GM12878 (cell line): Measurements from ENCODE around the gene SLC39A11. TPM values are rescaled to one million over a fixed set of nuclear protein-coding genes. Genes with fewer than 3 reads are reported as not detected.

Experiments
- IKZF1 ChIP-seq: fragments of 450-650 bp; conservative IDR thresholded peaks from 2 replicates; pipeline ENCODE4 v1.6.1; 2017; ENCODE audit warnings: antibody characterized with exemption, mild to moderate bottlenecking
- IKZF2 ChIP-seq, 2 experiments: fragments of 450-650 bp; IDR thresholded peaks; 2 replicates each; pipeline ENCODE4 v1.6.1; 2017; ENCODE audit warnings: mild to moderate bottlenecking in 2 of 2, moderate library complexity in 2 of 2
- PRDM15 ChIP-seq: fragments of 450-650 bp; formaldehyde crosslinking; IDR thresholded peaks from 2 replicates; pipeline ENCODE4 v1.4.0; 2020; ENCODE audit warnings: mild to moderate bottlenecking, moderate library complexity
- polyA plus RNA-seq, 11 experiments: library from polyadenylated mRNA; depleted of rRNA in 4 of 11; unstranded in 6 of 11; stranded (reverse) in 5 of 11; fragments of >200 nt; fragmentation: Nextera tagmentation in 4 of 11; fragmentation: Illumina TruSeq in 1 of 11; extraction: Ambion mirVana in 4 of 11; extraction: Trizol in 1 of 11; gene quantifications; 1 replicate in 1 of 11; 2 replicates in 10 of 11; pipeline versions ENCODE4 v1.2.1 to v1.2.3, GENCODE V29; 2011 to 2016; ENCODE audit warnings: inconsistent platforms in 2 of 11, missing spikeins in 2 of 11, low read depth in 1 of 11
- small RNA-seq: library from RNA; depleted of rRNA; stranded (forward); fragments of <200 nt; gene quantifications from one replicate; pipeline ENCODE3, GENCODE V24; 2014
- total RNA-seq, 4 experiments: library from RNA; depleted of rRNA in 3 of 4; stranded (reverse); fragments of >200 nt in 3 of 4; fragmentation: Illumina TruSeq in 1 of 4; extraction: Trizol in 1 of 4; gene quantifications; 2 replicates each; pipeline versions ENCODE4 v1.2.1 to v1.2.3, GENCODE V29; 2013 to 2021

Gene SLC39A11
- total and polyA plus RNA-seq, 10 of the 15 experiments (the other 5 are each of a cell fraction or from before 2014, with no cell fraction given): 8.6 to 23.8 (median 14.0) TPM

- TF ChIP-seq PRDM15 (CRISPR knock-in tag) (no peak), IKZF1 (0 out of 2 replicates have a peak, but pooled peaks have one; percentile 19), IKZF2 (IDR thresholded peaks at IDR 0.05) (peak in 1 of 2 experiments; percentile 36; a peak in 1 of 4 replicates)
Measured at GRCh38 chr17:72597354-72598087, 495.0 kb downstream of the SLC39A11 start (continued).

Small RNA genes lying within 50 kb of the gene (small RNA-seq; reads per million reads assigned to genes)
- gene RF00422: not detected

Other genes starting within 250 kb of the SLC39A11 start
- 1.9 and 2.2 TPM in 2 replicates for gene SSTR2, start 72.3 kb upstream of the SLC39A11 start, total RNA-seq (2014; rRNA removed)
- gene SSTR2, start 72.3 kb upstream of the SLC39A11 start, total RNA-seq (2014; rRNA removed; fragmentation: Illumina TruSeq; extraction: Trizol): 1.7 and 2.0 TPM in 2 replicates
- 2.3 TPM in 2 replicates for gene SSTR2, start 72.3 kb upstream of the SLC39A11 start, total RNA-seq (2021)
- 12.5 and 14.2 TPM in 2 replicates for gene SSTR2, start 72.3 kb upstream of the SLC39A11 start, polyA plus RNA-seq (2011; rRNA removed)
- gene SSTR2, start 72.3 kb upstream of the SLC39A11 start, polyA plus RNA-seq (2014; fragmentation: Illumina TruSeq; extraction: Trizol): 1.7 TPM in 2 replicates
- under 1 TPM; 0.47 to 0.69 TPM for gene SSTR2, start 72.3 kb upstream of the SLC39A11 start, polyA plus RNA-seq (2014; fragmentation: Nextera tagmentation; extraction: Ambion mirVana)
- gene SSTR2, start 72.3 kb upstream of the SLC39A11 start, polyA plus RNA-seq (2014; rRNA removed): 1.5 and 1.6 TPM in 2 replicates
- gene SSTR2, start 72.3 kb upstream of the SLC39A11 start, polyA plus RNA-seq (2016; fragmentation: Nextera tagmentation; extraction: Ambion mirVana): 1 to 10 TPM; 1.2 to 1.6 TPM
- gene COG1, start 100.4 kb upstream of the SLC39A11 start, total RNA-seq (2014; rRNA removed): 16.7 and 23.9 TPM in 2 replicates
- 13.4 and 16.0 TPM in 2 replicates for gene COG1, start 100.4 kb upstream of the SLC39A11 start, total RNA-seq (2014; rRNA removed; fragmentation: Illumina TruSeq; extraction: Trizol)
- 20.7 and 24.1 TPM in 2 replicates for gene COG1, start 100.4 kb upstream of the SLC39A11 start, total RNA-seq (2021)
- 11.9 and 21.1 TPM in 2 replicates for gene COG1, start 100.4 kb upstream of the SLC39A11 start, polyA plus RNA-seq (2011; rRNA removed)
- 19.5 and 25.8 TPM in 2 replicates for gene COG1, start 100.4 kb upstream of the SLC39A11 start, polyA plus RNA-seq (2014; fragmentation: Illumina TruSeq; extraction: Trizol)
- 10 to 100 TPM; 10.5 to 11.4 TPM for gene COG1, start 100.4 kb upstream of the SLC39A11 start, polyA plus RNA-seq (2014; fragmentation: Nextera tagmentation; extraction: Ambion mirVana)
- 13.8 and 14.4 TPM in 2 replicates for gene COG1, start 100.4 kb upstream of the SLC39A11 start, polyA plus RNA-seq (2014; rRNA removed)
- gene COG1, start 100.4 kb upstream of the SLC39A11 start, polyA plus RNA-seq (2016; fragmentation: Nextera tagmentation; extraction: Ambion mirVana): 10 to 100 TPM; 19.6 to 20.8 TPM
- gene CPSF4L, start 169.2 kb upstream of the SLC39A11 start, total RNA-seq (2014; rRNA removed): not detected in 2 replicates
- gene CPSF4L, start 169.2 kb upstream of the SLC39A11 start, total RNA-seq (2014; rRNA removed; fragmentation: Illumina TruSeq; extraction: Trizol): not detected in 2 replicates
- not detected in 2 replicates for gene CPSF4L, start 169.2 kb upstream of the SLC39A11 start, total RNA-seq (2021)
- not detected in 2 replicates for gene CPSF4L, start 169.2 kb upstream of the SLC39A11 start, polyA plus RNA-seq (2011; rRNA removed)
- gene CPSF4L, start 169.2 kb upstream of the SLC39A11 start, polyA plus RNA-seq (2014; fragmentation: Illumina TruSeq; extraction: Trizol): not detected in 2 replicates
- not detected for gene CPSF4L, start 169.2 kb upstream of the SLC39A11 start, polyA plus RNA-seq (2014; fragmentation: Nextera tagmentation; extraction: Ambion mirVana)
- not detected in 2 replicates for gene CPSF4L, start 169.2 kb upstream of the SLC39A11 start, polyA plus RNA-seq (2014; rRNA removed)
- not detected for gene CPSF4L, start 169.2 kb upstream of the SLC39A11 start, polyA plus RNA-seq (2016; fragmentation: Nextera tagmentation; extraction: Ambion mirVana)
- gene CDC42EP4, start 219.3 kb upstream of the SLC39A11 start, total RNA-seq (2014; rRNA removed): 2.7 and 3.1 TPM in 2 replicates
- gene CDC42EP4, start 219.3 kb upstream of the SLC39A11 start, total RNA-seq (2014; rRNA removed; fragmentation: Illumina TruSeq; extraction: Trizol): 0.97 and 1.3 TPM in 2 replicates
- gene CDC42EP4, start 219.3 kb upstream of the SLC39A11 start, total RNA-seq (2021): 3.0 and 3.5 TPM in 2 replicates
- gene CDC42EP4, start 219.3 kb upstream of the SLC39A11 start, polyA plus RNA-seq (2011; rRNA removed): 5.9 and 7.1 TPM in 2 replicates
- gene CDC42EP4, start 219.3 kb upstream of the SLC39A11 start, polyA plus RNA-seq (2014; fragmentation: Illumina TruSeq; extraction: Trizol): 1.4 TPM in 2 replicates
- gene CDC42EP4, start 219.3 kb upstream of the SLC39A11 start, polyA plus RNA-seq (2014; fragmentation: Nextera tagmentation; extraction: Ambion mirVana): under 1 TPM; 0.05 to 0.20 TPM
- 2.5 and 2.8 TPM in 2 replicates for gene CDC42EP4, start 219.3 kb upstream of the SLC39A11 start, polyA plus RNA-seq (2014; rRNA removed)
- gene CDC42EP4, start 219.3 kb upstream of the SLC39A11 start, polyA plus RNA-seq (2016; fragmentation: Nextera tagmentation; extraction: Ambion mirVana): 1 to 10 TPM; 3.7 to 3.8 TPM